HepG2 (cell line): Measurements from ENCODE around the gene RAC3. TPM values are rescaled to one million over a fixed set of nuclear protein-coding genes. Genes with fewer than 3 reads are reported as not detected.

Experiments used
- CEBPB ChIP-seq: IDR thresholded peaks from 2 replicates; pipeline ENCODE4 v1.6.1; 2011; ENCODE audit warnings: low read depth, low read length, improper control_type of control experiment, borderline replicate concordance
- ELF4 ChIP-seq: sonication (generic); formaldehyde crosslinking; IDR thresholded peaks from 2 replicates; pipeline ENCODE4 v1.5.0; 2020; ENCODE audit warnings: missing genetic modification reagents, mild to moderate bottlenecking, moderate library complexity, borderline replicate concordance
- GATAD2A ChIP-seq: IDR thresholded peaks from 2 replicates; pipeline ENCODE4 v1.6.1; 2016
- GTF2F1 ChIP-seq: fragments of 150-350 bp; IDR thresholded peaks from 2 replicates; pipeline ENCODE4 v1.6.1; 2014; ENCODE audit warnings: low read length
- JARID2 ChIP-seq: sonication (generic); formaldehyde crosslinking; IDR thresholded peaks from 2 replicates; pipeline ENCODE4 v1.8.1; 2023; ENCODE audit warnings: missing genetic modification reagents, inconsistent platforms; ENCODE audit not compliant: insufficient replicate concordance
- NFATC3 ChIP-seq: sonication (generic); formaldehyde crosslinking; IDR thresholded peaks from 2 replicates; pipeline ENCODE4 v1.5.1; 2020; ENCODE audit warnings: mild to moderate bottlenecking, missing genetic modification reagents
- NFYC ChIP-seq: IDR thresholded peaks from 2 replicates; pipeline ENCODE4 v1.6.1; 2016; ENCODE audit warnings: missing genetic modification reagents, missing compliant biosample characterization
- PPARG ChIP-seq: conservative IDR thresholded peaks from 2 replicates; pipeline ENCODE4 v1.6.1; 2016; ENCODE audit warnings: missing biosample characterization, missing genetic modification reagents
- RARA ChIP-seq: IDR thresholded peaks from 2 replicates; pipeline ENCODE4 v1.6.1; 2016; ENCODE audit warnings: missing genetic modification reagents, missing compliant biosample characterization
- SIX4 ChIP-seq: sonication (generic); formaldehyde crosslinking; IDR thresholded peaks from 2 replicates; pipeline ENCODE4 v1.4.0; 2020; ENCODE audit warnings: missing genetic modification reagents
- SNRNP70 ChIP-seq: fragments of 200-400 bp; formaldehyde crosslinking; IDR thresholded peaks from 2 replicates; pipeline ENCODE4 v1.6.1; 2017; ENCODE audit warnings: mild to moderate bottlenecking, low read depth, low read length, moderate library complexity
- SOX5 ChIP-seq: IDR thresholded peaks from 2 replicates; pipeline ENCODE4 v1.6.1; 2016; ENCODE audit warnings: borderline replicate concordance
- SRSF1 ChIP-seq: fragments of 200-400 bp; formaldehyde crosslinking; optimal IDR thresholded peaks from 2 replicates; pipeline ENCODE3; 2017; ENCODE audit warnings: mild to moderate bottlenecking, low read depth, low read length, moderate library complexity
- TAF15 ChIP-seq: fragments of 200-400 bp; formaldehyde crosslinking; IDR thresholded peaks from one replicate; pipeline ENCODE4 v1.6.1; 2018; ENCODE audit warnings: mild to moderate bottlenecking, low read depth, low read length; ENCODE audit not compliant: poor library complexity, severe bottlenecking
- YEATS4 ChIP-seq: sonication (generic); formaldehyde crosslinking; IDR thresholded peaks from 2 replicates; pipeline ENCODE4 v1.4.0; 2020; ENCODE audit warnings: missing genetic modification reagents, borderline replicate concordance
- YY1 ChIP-seq: IDR thresholded peaks from 2 replicates; pipeline ENCODE4 v1.6.1; 2011; ENCODE audit warnings: low read length, low read depth, moderate library complexity, mild to moderate bottlenecking; ENCODE audit not compliant: insufficient read depth, insufficient replicate concordance
- ZFP62 ChIP-seq: sonication (generic); formaldehyde crosslinking; IDR thresholded peaks from 2 replicates; pipeline ENCODE4 v1.4.0; 2020; ENCODE audit warnings: missing genetic modification reagents
- ZNF333 ChIP-seq: sonication (generic); formaldehyde crosslinking; IDR thresholded peaks from 2 replicates; pipeline ENCODE4 v1.4.0; 2020; ENCODE audit warnings: mild to moderate bottlenecking, missing genetic modification reagents, borderline replicate concordance
- ZNF550 ChIP-seq: sonication (generic); formaldehyde crosslinking; IDR thresholded peaks from 2 replicates; pipeline ENCODE4 v1.4.0; 2020; ENCODE audit warnings: mild to moderate bottlenecking, missing genetic modification reagents, borderline replicate concordance
- ZNF724P ChIP-seq: sonication (generic); formaldehyde crosslinking; IDR thresholded peaks from 2 replicates; pipeline ENCODE4 v1.8.0; 2022; ENCODE audit warnings: missing genetic modification reagents, borderline replicate concordance
- ZNF839 ChIP-seq: sonication (generic); formaldehyde crosslinking; IDR thresholded peaks from 2 replicates; pipeline ENCODE4 v1.4.0; 2020; ENCODE audit warnings: missing genetic modification reagents, mild to moderate bottlenecking, borderline replicate concordance
- polyA plus RNA-seq, 8 experiments: library from polyadenylated mRNA; depleted of rRNA in 3 of 8; stranded (reverse) in 7 of 8; unstranded in 1 of 8; fragments of >200 nt; fragmentation: Illumina TruSeq in 4 of 8; extraction: Trizol in 4 of 8; gene quantifications; 2 replicates each; pipeline versions ENCODE4 v1.2.1 to v1.2.3, GENCODE V29; 2011 to 2016; ENCODE audit warnings: low read depth in 4 of 8, missing spikeins in 1 of 8, mixed read lengths in 1 of 8; ENCODE audit not compliant: insufficient read depth in 1 of 8
- total RNA-seq, 5 experiments: library from RNA; depleted of rRNA; stranded (reverse); fragments of >200 nt; fragmentation: Illumina TruSeq; extraction: Trizol; gene quantifications; 2 replicates each; pipeline ENCODE4 v1.2.3, GENCODE V29; 2016; ENCODE audit warnings: low read depth in 1 of 5
- TF ChIP-seq, protein P1 (sequence below): sonication (generic); formaldehyde crosslinking; IDR thresholded peaks from 2 replicates; pipeline ENCODE4 v1.4.0; 2020; ENCODE audit warnings: missing genetic modification reagents
- TF ChIP-seq, protein P2 (sequence below): sonication (generic); formaldehyde crosslinking; IDR thresholded peaks from 2 replicates; pipeline ENCODE4 v1.8.0; 2022; ENCODE audit warnings: mild to moderate bottlenecking, missing genetic modification reagents, moderate library complexity
- TF ChIP-seq, protein P3 (sequence below): sonication (generic); formaldehyde crosslinking; IDR thresholded peaks from 2 replicates; pipeline ENCODE4 v1.4.0; 2020; ENCODE audit warnings: low read depth, mild to moderate bottlenecking, missing genetic modification reagents

The RAC3 gene
- total and polyA plus RNA-seq, 2 of the 13 experiments (the other 11 are each of a cell fraction or from before 2014, with no cell fraction given): 10.5 to 21.3 TPM

DNA sequence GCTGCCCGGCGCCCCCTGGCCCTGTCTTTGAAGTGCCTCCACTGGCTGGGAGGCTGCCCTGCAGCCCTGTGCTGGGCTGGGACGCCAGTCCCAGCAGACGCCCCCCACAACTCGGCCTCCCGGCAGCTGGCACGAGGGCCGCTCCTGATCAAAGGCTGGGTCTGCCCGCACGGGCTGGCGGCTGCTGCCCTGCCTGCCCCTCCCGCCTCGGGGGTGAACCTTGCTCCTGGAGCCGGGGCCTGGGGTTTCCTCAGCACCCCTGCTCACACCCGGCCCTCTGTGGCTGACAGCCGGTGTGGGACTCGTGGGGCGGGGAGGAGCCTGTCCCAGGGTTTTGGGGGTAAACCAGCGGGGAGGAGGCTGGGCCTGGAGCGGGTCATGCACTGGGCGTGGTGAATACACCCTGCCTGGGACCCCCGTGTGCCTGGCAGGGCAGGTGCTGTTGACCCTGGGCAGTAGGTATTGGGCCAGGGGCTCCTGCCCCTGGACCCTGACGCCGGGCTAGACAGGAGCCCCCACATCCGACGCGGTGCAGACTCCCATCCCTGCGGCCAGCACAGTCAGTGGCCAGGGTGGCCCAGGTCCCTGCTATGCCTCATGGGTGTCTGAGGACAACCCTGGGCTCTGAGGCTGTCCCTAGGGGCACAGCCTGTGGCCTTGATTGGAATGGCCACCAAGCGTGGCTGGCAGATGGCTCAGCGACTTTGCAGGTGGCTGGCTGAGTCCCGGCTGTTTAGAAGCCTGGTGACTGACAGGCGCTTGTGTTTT, 30.5 kb upstream of the RAC3 start (continued):
- no peak for TF ChIP-seq CEBPB
- TF ChIP-seq NFYC (CRISPR knock-in tag): 0 out of 2 replicates have a peak, but pooled peaks have one; percentile 39
- TF ChIP-seq JARID2 (CRISPR knock-in tag): peak; percentile 70
- peak; percentile 98 for TF ChIP-seq GATAD2A (CRISPR knock-in tag)
- TF ChIP-seq ZNF839 (CRISPR knock-in tag): no peak
- TF ChIP-seq SIX4 (CRISPR knock-in tag): peak; percentile 72; the same call in 1 of the 2 replicates
- no peak for TF ChIP-seq ZNF550
- TF ChIP-seq, protein P1, sequence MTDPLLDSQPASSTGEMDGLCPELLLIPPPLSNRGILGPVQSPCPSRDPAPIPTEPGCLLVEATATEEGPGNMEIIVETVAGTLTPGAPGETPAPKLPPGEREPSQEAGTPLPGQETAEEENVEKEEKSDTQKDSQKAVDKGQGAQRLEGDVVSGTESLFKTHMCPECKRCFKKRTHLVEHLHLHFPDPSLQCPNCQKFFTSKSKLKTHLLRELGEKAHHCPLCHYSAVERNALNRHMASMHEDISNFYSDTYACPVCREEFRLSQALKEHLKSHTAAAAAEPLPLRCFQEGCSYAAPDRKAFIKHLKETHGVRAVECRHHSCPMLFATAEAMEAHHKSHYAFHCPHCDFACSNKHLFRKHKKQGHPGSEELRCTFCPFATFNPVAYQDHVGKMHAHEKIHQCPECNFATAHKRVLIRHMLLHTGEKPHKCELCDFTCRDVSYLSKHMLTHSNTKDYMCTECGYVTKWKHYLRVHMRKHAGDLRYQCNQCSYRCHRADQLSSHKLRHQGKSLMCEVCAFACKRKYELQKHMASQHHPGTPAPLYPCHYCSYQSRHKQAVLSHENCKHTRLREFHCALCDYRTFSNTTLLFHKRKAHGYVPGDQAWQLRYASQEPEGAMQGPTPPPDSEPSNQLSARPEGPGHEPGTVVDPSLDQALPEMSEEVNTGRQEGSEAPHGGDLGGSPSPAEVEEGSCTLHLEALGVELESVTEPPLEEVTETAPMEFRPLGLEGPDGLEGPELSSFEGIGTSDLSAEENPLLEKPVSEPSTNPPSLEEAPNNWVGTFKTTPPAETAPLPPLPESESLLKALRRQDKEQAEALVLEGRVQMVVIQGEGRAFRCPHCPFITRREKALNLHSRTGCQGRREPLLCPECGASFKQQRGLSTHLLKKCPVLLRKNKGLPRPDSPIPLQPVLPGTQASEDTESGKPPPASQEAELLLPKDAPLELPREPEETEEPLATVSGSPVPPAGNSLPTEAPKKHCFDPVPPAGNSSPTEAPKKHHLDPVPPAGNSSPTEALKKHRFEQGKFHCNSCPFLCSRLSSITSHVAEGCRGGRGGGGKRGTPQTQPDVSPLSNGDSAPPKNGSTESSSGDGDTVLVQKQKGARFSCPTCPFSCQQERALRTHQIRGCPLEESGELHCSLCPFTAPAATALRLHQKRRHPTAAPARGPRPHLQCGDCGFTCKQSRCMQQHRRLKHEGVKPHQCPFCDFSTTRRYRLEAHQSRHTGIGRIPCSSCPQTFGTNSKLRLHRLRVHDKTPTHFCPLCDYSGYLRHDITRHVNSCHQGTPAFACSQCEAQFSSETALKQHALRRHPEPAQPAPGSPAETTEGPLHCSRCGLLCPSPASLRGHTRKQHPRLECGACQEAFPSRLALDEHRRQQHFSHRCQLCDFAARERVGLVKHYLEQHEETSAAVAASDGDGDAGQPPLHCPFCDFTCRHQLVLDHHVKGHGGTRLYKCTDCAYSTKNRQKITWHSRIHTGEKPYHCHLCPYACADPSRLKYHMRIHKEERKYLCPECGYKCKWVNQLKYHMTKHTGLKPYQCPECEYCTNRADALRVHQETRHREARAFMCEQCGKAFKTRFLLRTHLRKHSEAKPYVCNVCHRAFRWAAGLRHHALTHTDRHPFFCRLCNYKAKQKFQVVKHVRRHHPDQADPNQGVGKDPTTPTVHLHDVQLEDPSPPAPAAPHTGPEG: 0 out of 2 replicates have a peak, but pooled peaks have one; percentile 38
- TF ChIP-seq ZNF724P (CRISPR knock-in tag): peak; percentile 44
- TF ChIP-seq, protein P2, sequence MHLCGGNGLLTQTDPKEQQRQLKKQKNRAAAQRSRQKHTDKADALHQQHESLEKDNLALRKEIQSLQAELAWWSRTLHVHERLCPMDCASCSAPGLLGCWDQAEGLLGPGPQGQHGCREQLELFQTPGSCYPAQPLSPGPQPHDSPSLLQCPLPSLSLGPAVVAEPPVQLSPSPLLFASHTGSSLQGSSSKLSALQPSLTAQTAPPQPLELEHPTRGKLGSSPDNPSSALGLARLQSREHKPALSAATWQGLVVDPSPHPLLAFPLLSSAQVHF (CRISPR knock-in tag): 0 out of 2 replicates have a peak, but pooled peaks have one; percentile 69
- TF ChIP-seq SRSF1: peak; percentile 98
- TF ChIP-seq YEATS4 (CRISPR knock-in tag): peak; percentile 80
- TF ChIP-seq YY1: peak; percentile 83
- no peak; the same call in 1 of the 2 replicates for TF ChIP-seq ZFP62
- peak; percentile 82 for TF ChIP-seq PPARG (CRISPR knock-in tag)
- TF ChIP-seq ELF4: no peak
- TF ChIP-seq SNRNP70: no peak
- peak; percentile 97 for TF ChIP-seq TAF15
- no peak for TF ChIP-seq GTF2F1
- TF ChIP-seq ZNF333 (CRISPR knock-in tag): peak; percentile 92
- peak; percentile 90 for TF ChIP-seq SOX5 (CRISPR knock-in tag)
- TF ChIP-seq NFATC3 (CRISPR knock-in tag): no peak
- TF ChIP-seq, protein P3, sequence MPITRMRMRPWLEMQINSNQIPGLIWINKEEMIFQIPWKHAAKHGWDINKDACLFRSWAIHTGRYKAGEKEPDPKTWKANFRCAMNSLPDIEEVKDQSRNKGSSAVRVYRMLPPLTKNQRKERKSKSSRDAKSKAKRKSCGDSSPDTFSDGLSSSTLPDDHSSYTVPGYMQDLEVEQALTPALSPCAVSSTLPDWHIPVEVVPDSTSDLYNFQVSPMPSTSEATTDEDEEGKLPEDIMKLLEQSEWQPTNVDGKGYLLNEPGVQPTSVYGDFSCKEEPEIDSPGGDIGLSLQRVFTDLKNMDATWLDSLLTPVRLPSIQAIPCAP (CRISPR knock-in tag): no peak
- TF ChIP-seq RARA (CRISPR knock-in tag): peak; percentile 95
